HEK293T (cell line): ENCODE measurements around the gene HUS1B.

Source experiments
- FOXM1 ChIP-seq: fragments of 450-650 bp; IDR thresholded peaks from 2 replicates; pipeline ENCODE4 v1.6.1; 2017; ENCODE audit warnings: mild to moderate bottlenecking, borderline replicate concordance
- HDGF ChIP-seq: fragments of 450-650 bp; IDR thresholded peaks from 2 replicates; pipeline ENCODE4 v1.6.1; 2017; ENCODE audit warnings: antibody characterized with exemption, borderline replicate concordance
- L3MBTL2 ChIP-seq: fragments of 450-650 bp; conservative IDR thresholded peaks from 2 replicates; pipeline ENCODE4 v1.6.1; 2016; ENCODE audit warnings: mild to moderate bottlenecking
- SP1 ChIP-seq: fragments of 450-650 bp; IDR thresholded peaks from 2 replicates; pipeline ENCODE4 v1.6.1; 2017
- SUZ12 ChIP-seq: fragments of 450-650 bp; IDR thresholded peaks from 2 replicates; pipeline ENCODE4 v1.6.1; 2016; ENCODE audit warnings: mild to moderate bottlenecking

GRCh38 chr6:652865-653264 is 4.0 kb downstream of the HUS1B start:
- TF ChIP-seq FOXM1 (no peak), HDGF (no peak), SUZ12 (no peak), SP1 (no peak), L3MBTL2 (no peak; the same call in 1 of the 2 replicates)
